HCT116 (cell line): Measurements from ENCODE around the gene SAPCD2. TPM values are rescaled to one million over a fixed set of nuclear protein-coding genes. Genes with fewer than 3 reads are reported as not detected.

Experiments
- ATAC-seq: fragments of 200-7000 bp; cut with Tn5 transposase; 2 replicates; pipeline ENCODE4 v1.9.1; 2020; ENCODE audit warnings: mild to moderate bottlenecking, moderate library complexity
- BruUV-seq: library from RNA; stranded (reverse); fragments of 400-500 nt; replicated peaks from 2 replicates; lab custom pipeline; 2021; lab: Mats Ljungman, UMichigan
- CTCF ChIA-PET: fragments of 300-600 bp; sonication (Branson Sonifier 250); formaldehyde crosslinking; loops from one replicate; lab custom pipeline; 2021; ENCODE audit warnings: antibody characterized with exemption; lab: Charles Lee
- POLR2A ChIA-PET: fragments of 300-600, 350-600 bp; sonication (Branson Sonifier 250); formaldehyde crosslinking; loops from one replicate; lab custom pipeline; 2021; ENCODE audit warnings: antibody characterized with exemption; lab: Charles Lee
- RAD21 ChIA-PET, 2 experiments: fragments of 300-600 bp; sonication (Branson Sonifier 250); formaldehyde crosslinking; loops; one replicate each; lab custom pipeline; 2023; ENCODE audit warnings: low total read pairs in 2 of 2; ENCODE audit not compliant: uncharacterized antibody in 2 of 2, unreplicated experiment in 2 of 2, low non-redundant PET in 1 of 2; lab: Charles Lee
- DNase-seq: peaks from one replicate; pipeline ENCODE4 v3.0.0-alpha.2; 2010; ENCODE audit warnings: low read depth, low spot score
- H2AFZ ChIP-seq: fragments of 200-600 bp; shearing (Covaris generic), sonication (generic); 2 replicates; pipeline ENCODE4 v1.6.1; 2017; ENCODE audit warnings: low read depth, mixed run types, mixed read lengths, antibody characterized with exemption, low read length; ENCODE audit not compliant: poor library complexity, severe bottlenecking
- H3K27ac ChIP-seq: 2 replicates; pipeline ENCODE4 v1.5.1; 2012; ENCODE audit warnings: low read depth, low read length
- H3K27me3 ChIP-seq: fragments of 200-600 bp; sonication (generic); 2 replicates; pipeline ENCODE4 v1.6.1; 2016; ENCODE audit warnings: mixed run types, low read length, mixed read lengths; ENCODE audit not compliant: insufficient read depth
- H3K36me3 ChIP-seq, 2 experiments: fragments of 200-500 bp in 1 of 2; fragments of 200-600 bp in 1 of 2; sonication (Bioruptor generic) in 1 of 2; sonication (generic) in 1 of 2; 2 replicates each; pipeline versions ENCODE4 v1.5.1 to v1.6.1; 2014 to 2016; ENCODE audit warnings: low read length in 2 of 2, inconsistent platforms in 1 of 2, mixed read lengths in 1 of 2, mixed run types in 1 of 2; ENCODE audit not compliant: insufficient read depth in 2 of 2, control insufficient read depth in 1 of 2
- H3K4me1 ChIP-seq, 2 experiments: fragments of 200-600 bp in 1 of 2; sonication (generic) in 1 of 2; 2 replicates each; pipeline versions ENCODE4 v1.5.1 to v1.6.1; 2012 to 2017; ENCODE audit warnings: low read length in 2 of 2, inconsistent platforms in 1 of 2, mild to moderate bottlenecking in 1 of 2, mixed read lengths in 1 of 2, mixed run types in 1 of 2, moderate library complexity in 1 of 2; ENCODE audit not compliant: insufficient read depth in 2 of 2, control insufficient read depth in 1 of 2
- H3K4me2 ChIP-seq: fragments of 200-600 bp; sonication (generic); 2 replicates; pipeline ENCODE4 v1.6.1; 2017; ENCODE audit warnings: mixed run types, low read length, mixed read lengths
- H3K4me3 ChIP-seq, 2 experiments: fragments of 200-600 bp in 1 of 2; sonication (generic) in 1 of 2; replicated peaks in 1 of 2; 2 replicates each; pipeline ENCODE4 v1.5.1; 2011 to 2016; ENCODE audit warnings: low read length in 2 of 2, control low read depth in 1 of 2, low read depth in 1 of 2, mild to moderate bottlenecking in 1 of 2, mixed read lengths in 1 of 2, mixed run types in 1 of 2
- H3K79me2 ChIP-seq: fragments of 200-600 bp; sonication (generic); 2 replicates; pipeline ENCODE4 v1.6.1; 2017; ENCODE audit warnings: mild to moderate bottlenecking, mixed run types, low read length, moderate library complexity, mixed read lengths; ENCODE audit not compliant: insufficient read depth
- H3K9ac ChIP-seq: fragments of 200-600 bp; sonication (generic); 2 replicates; pipeline ENCODE4 v1.6.1; 2016; ENCODE audit warnings: low read length, mixed read lengths
- H3K9me2 ChIP-seq: fragments of 200-600 bp; sonication (generic), shearing (Covaris generic); 2 replicates; pipeline ENCODE4 v1.6.1; 2017; ENCODE audit warnings: mixed run types, mild to moderate bottlenecking, moderate library complexity; ENCODE audit not compliant: insufficient read depth
- H3K9me3 ChIP-seq, 2 experiments: fragments of 200-500 bp in 1 of 2; fragments of 200-600 bp in 1 of 2; sonication (Bioruptor generic) in 1 of 2; sonication (generic) in 1 of 2; 2 replicates each; pipeline ENCODE4 v1.6.1; 2014 to 2017; ENCODE audit warnings: low read length in 2 of 2, mixed read lengths in 2 of 2, inconsistent platforms in 1 of 2, low read depth in 1 of 2, mild to moderate bottlenecking in 1 of 2, mixed run types in 1 of 2, moderate library complexity in 1 of 2; ENCODE audit not compliant: control insufficient read depth in 1 of 2, insufficient read depth in 1 of 2
- H4K20me1 ChIP-seq: fragments of 200-600 bp; sonication (generic), shearing (Covaris generic); 2 replicates; pipeline ENCODE4 v1.6.1; 2017; ENCODE audit warnings: mixed run types, mild to moderate bottlenecking, moderate library complexity; ENCODE audit not compliant: insufficient read depth
- ATF3 ChIP-seq: IDR thresholded peaks from 2 replicates; pipeline ENCODE4 v1.6.1; 2012
- CBX3 ChIP-seq: IDR thresholded peaks from 2 replicates; pipeline ENCODE4 v1.6.1; 2012; ENCODE audit warnings: low read depth
- CEBPB ChIP-seq: IDR thresholded peaks from 2 replicates; pipeline ENCODE4 v1.6.1; 2012; ENCODE audit warnings: low read depth
- CTCF ChIP-seq, 3 experiments: fragments of 200-600 bp in 1 of 3; sonication (generic) in 1 of 3; IDR thresholded peaks in 2 of 3; conservative IDR thresholded peaks in 1 of 3; 2 replicates each; pipeline ENCODE4 v1.5.1; 2012 to 2017; ENCODE audit warnings: low read depth in 2 of 3, low read length in 2 of 3, antibody characterized with exemption in 1 of 3, borderline replicate concordance in 1 of 3, control low read depth in 1 of 3, mild to moderate bottlenecking in 1 of 3, mixed read lengths in 1 of 3, mixed run types in 1 of 3, moderate library complexity in 1 of 3; ENCODE audit not compliant: insufficient read depth in 1 of 3
- EGR1 ChIP-seq: IDR thresholded peaks from 2 replicates; pipeline ENCODE4 v1.6.1; 2012; ENCODE audit warnings: low read depth
- ELF1 ChIP-seq: IDR thresholded peaks from 2 replicates; pipeline ENCODE4 v1.6.1; 2012; ENCODE audit warnings: low read depth, borderline replicate concordance
- EZH2 ChIP-seq: fragments of 200-600 bp; sonication (generic); IDR thresholded peaks from 2 replicates; pipeline ENCODE4 v1.6.1; 2017; ENCODE audit warnings: antibody characterized with exemption, mixed run types
- FOSL1 ChIP-seq: IDR thresholded peaks from 2 replicates; pipeline ENCODE4 v1.6.1; 2012; ENCODE audit warnings: low read depth
- JUND ChIP-seq: IDR thresholded peaks from 2 replicates; pipeline ENCODE4 v1.6.1; 2012
- MAX ChIP-seq: IDR thresholded peaks from 2 replicates; pipeline ENCODE4 v1.6.1; 2012
- POLR2A ChIP-seq: IDR thresholded peaks from 2 replicates; pipeline ENCODE4 v1.7.0; 2011; ENCODE audit warnings: borderline replicate concordance; ENCODE audit not compliant: insufficient read depth, insufficient read length; ENCODE audit errors: extremely low read depth
- POLR2AphosphoS5 ChIP-seq: IDR thresholded peaks from 2 replicates; pipeline ENCODE4 v1.6.1; 2011; ENCODE audit warnings: mild to moderate bottlenecking, low read depth, low read length, moderate library complexity
- RAD21 ChIP-seq: IDR thresholded peaks from 2 replicates; pipeline ENCODE4 v1.6.1; 2012; ENCODE audit warnings: low read depth, mild to moderate bottlenecking
- SIN3A ChIP-seq: IDR thresholded peaks from 2 replicates; pipeline ENCODE4 v1.6.1; 2012; ENCODE audit warnings: low read depth
- SP1 ChIP-seq: IDR thresholded peaks from 2 replicates; pipeline ENCODE4 v1.6.1; 2012; ENCODE audit warnings: low read depth
- SRF ChIP-seq: IDR thresholded peaks from 2 replicates; pipeline ENCODE4 v1.6.1; 2012; ENCODE audit warnings: low read depth
- TCF7L2 ChIP-seq: IDR thresholded peaks from 2 replicates; pipeline ENCODE4 v1.7.0; 2011; ENCODE audit warnings: borderline replicate concordance, inconsistent platforms; ENCODE audit not compliant: insufficient read depth, insufficient read length; ENCODE audit errors: extremely low read depth
- ZBTB33 ChIP-seq: IDR thresholded peaks from 2 replicates; pipeline ENCODE4 v1.6.1; 2011; ENCODE audit warnings: mild to moderate bottlenecking, low read length, moderate library complexity; ENCODE audit not compliant: insufficient replicate concordance; ENCODE audit errors: extremely low read depth
- ZFX ChIP-seq: fragments of 450-650 bp; IDR thresholded peaks from 2 replicates; pipeline ENCODE4 v1.6.1; 2017
- ZNF274 ChIP-seq: fragments of 200-500 bp; sonication (Bioruptor generic); IDR thresholded peaks from 2 replicates; pipeline ENCODE4 v1.6.1; 2014; ENCODE audit warnings: mild to moderate bottlenecking, low read depth, low read length, inconsistent platforms
- intact Hi-C: fragments of 100-400 bp; cut with micrococcal nuclease; formaldehyde crosslinking; loops from 2 replicates; pipeline ENCODE4 v1.10.0; 2022
- total RNA-seq: library from RNA; stranded (reverse); gene quantifications from one replicate; pipeline ENCODE4 v1.2.1, GENCODE V29; 2021; ENCODE audit not compliant: unreplicated experiment

The SAPCD2 gene
- total RNA-seq, 1 experiment from 2014 or later: 71.7 TPM

GRCh38 chr9:137084526-137084925, 14.2 kb upstream of the SAPCD2 start:
- no TSS peak for BruUV-seq
- peak overlapping the region; percentile 50; the same call in 1 of the 2 replicates for H3K9ac ChIP-seq
- H3K4me3 ChIP-seq: no peak overlapping the region

More at GRCh38 chr9:137084526-137084925, 14.2 kb upstream of the SAPCD2 start:
- H3K9me2 ChIP-seq: no peaks in the 10 kb centered on the region
- RAD21 ChIA-PET: no interaction called here
- no peak overlapping the region for H2AFZ ChIP-seq
- POLR2A ChIA-PET: interaction anchor here (0.7 to 4.8 kb wide), 3 partner anchors 15 to 125 kb away, joined by 3 to 43 read pairs (median 3); partner anchors contain the start of gene SAPCD2
- no peaks in the 10 kb centered on the region for H3K9me3 ChIP-seq
- ATAC-seq (no peak), DNase-seq (no peak)
- H3K4me2 ChIP-seq: peak overlapping the region; percentile 98
- H3K27me3 ChIP-seq: no peaks in the 10 kb centered on the region
- CTCF ChIA-PET: interaction anchor here (1.6 to 4.8 kb wide), 3 partner anchors 15 to 38 kb away, joined by 3 to 49 read pairs (median 9); partner anchors contain the start of genes NPDC1 and SAPCD2
- H3K79me2 ChIP-seq: peaks cover 13% of the 10 kb centered on the region; the same call in 1 of the 2 replicates
- peaks cover 0 to 5% of the 10 kb centered on the region in 2 experiments; a peak in 1 of 4 replicates for H3K36me3 ChIP-seq
- no peak for TF ChIP-seq EZH2
- no peak for TF ChIP-seq CTCF (IDR thresholded peaks at IDR 0.05 in 2 of 3, conservative IDR thresholded peaks at IDR 0.05 in 1 of 3; ENCODE audit: borderline replicate concordance in 1 of 3, insufficient read depth in 1 of 3, low read depth in 2 of 3, low read length in 2 of 3)
- no peak for TF ChIP-seq ATF3
- TF ChIP-seq SP1: no peak
- TF ChIP-seq CBX3: no peak
- no peak for TF ChIP-seq POLR2A
- TF ChIP-seq ELF1: no peak
- TF ChIP-seq ZFX: no peak
- no peak for TF ChIP-seq SRF
- TF ChIP-seq ZBTB33: no peak
- TF ChIP-seq SIN3A: no peak
- TF ChIP-seq CEBPB: no peak
- no peak for TF ChIP-seq TCF7L2
- TF ChIP-seq MAX: no peak
- TF ChIP-seq ZNF274: no peak
- no peak for TF ChIP-seq FOSL1
- no peak for TF ChIP-seq EGR1
- no peak for TF ChIP-seq RAD21
- TF ChIP-seq POLR2AphosphoS5: no peak
- no peak for TF ChIP-seq JUND
- intact Hi-C loops: no loop called here
- peaks cover 38 to 59% of the 10 kb centered on the region in 2 experiments for H3K4me1 ChIP-seq
- H4K20me1 ChIP-seq: no peaks in the 10 kb centered on the region
- peak overlapping the region; percentile 98 for H3K27ac ChIP-seq
